Natural killer cell (primary cell): ENCODE data around the gene APBB1. TPM values are rescaled to one million over a fixed set of nuclear protein-coding genes. Genes with fewer than 3 reads are reported as not detected.

ENCODE experiments used
- ATAC-seq, 3 donors: fragments of 150-1000 bp in 2 of 3; fragments of 200-7000 bp in 1 of 3; cut with Tn5 transposase; 1 replicate in 1 of 3; 2 replicates in 2 of 3; pipeline ENCODE4 v1.10.0; 2021; ENCODE audit warnings: mild to moderate bottlenecking in 2 of 3, moderate library complexity in 2 of 3
- DNase-seq, 2 donors: peaks; one replicate each; pipeline versions ENCODE4 v3.0.0 to v3.0.0-alpha.2; 2013 to 2021; ENCODE audit warnings: mixed read lengths in 1 of 2
- H3K27ac ChIP-seq: one replicate; pipeline ENCODE4 v1.5.1; 2013; ENCODE audit warnings: mild to moderate bottlenecking, low read length
- H3K27me3 ChIP-seq: one replicate; pipeline ENCODE4 v1.6.1; 2013; ENCODE audit warnings: low read length; ENCODE audit not compliant: control insufficient read depth, insufficient read depth
- H3K36me3 ChIP-seq: one replicate; pipeline ENCODE4 v1.6.1; 2013; ENCODE audit warnings: low read length; ENCODE audit not compliant: control insufficient read depth, insufficient read depth
- H3K4me1 ChIP-seq: one replicate; pipeline ENCODE4 v1.6.1; 2013; ENCODE audit warnings: low read length; ENCODE audit not compliant: control insufficient read depth, insufficient read depth
- H3K4me3 ChIP-seq: one replicate; pipeline ENCODE4 v1.5.1; 2013; ENCODE audit warnings: low read length
- H3K9me3 ChIP-seq: one replicate; pipeline ENCODE4 v1.6.1; 2013; ENCODE audit warnings: low read length; ENCODE audit not compliant: control insufficient read depth, insufficient read depth
- H3K27ac Mint-ChIP-seq, 2 donors: one replicate each; pipeline ENCODE4 v1.8.0; 2022; ENCODE audit warnings: mild to moderate bottlenecking in 2 of 2, mixed read lengths in 2 of 2, moderate library complexity in 1 of 2
- H3K27me3 Mint-ChIP-seq, 2 donors: one replicate each; pipeline ENCODE4 v1.8.0; 2022; ENCODE audit warnings: low read depth in 2 of 2, mixed read lengths in 2 of 2
- H3K36me3 Mint-ChIP-seq: one replicate; pipeline ENCODE4 v1.8.0; 2022; ENCODE audit warnings: mixed read lengths
- H3K4me1 Mint-ChIP-seq, 2 donors: one replicate each; pipeline ENCODE4 v1.8.0; 2022; ENCODE audit warnings: mixed read lengths in 2 of 2
- H3K4me3 Mint-ChIP-seq: one replicate; pipeline ENCODE4 v1.8.0; 2022; ENCODE audit warnings: mild to moderate bottlenecking, moderate library complexity, mixed read lengths
- H3K9me3 Mint-ChIP-seq, 2 donors: one replicate each; pipeline ENCODE4 v1.8.0; 2022; ENCODE audit warnings: mixed read lengths in 2 of 2
- CTCF ChIP-seq: fragments of 200-600 bp; IDR thresholded peaks from one replicate; pipeline ENCODE4 v1.8.0; 2022; ENCODE audit warnings: antibody characterized with exemption
- WGBS: methylation state at CpG from one replicate; pipeline ENCODE4 v1.1.7; 2013; ENCODE audit warnings: missing lambda C conversion rate; ENCODE audit not compliant: insufficient coverage; 5-methylcytosine and 5-hydroxymethylcytosine counted together
- intact Hi-C: fragments of 100-400 bp; cut with micrococcal nuclease; formaldehyde crosslinking; loops from one replicate; pipeline ENCODE4 v1.14.2; 2022
- total RNA-seq, 4 donors: library from RNA; stranded (reverse); fragments of 120-200 nt in 1 of 4; gene quantifications; one replicate each; pipeline versions ENCODE4 v1.2.3 to v1.2.4, GENCODE V29; 2013 to 2022

The APBB1 gene
- total RNA-seq, 3 donors from 2014 or later (not counting 1 experiment from before 2014, with no cell fraction given) = 62.8 to 77.1 (median 67.5) TPM

- Mint-ChIP-seq H3K27me3 (no peaks in the 10 kb centered on the region), H3K27ac (no peak overlapping the region), H3K9me3 (no peaks in the 10 kb centered on the region), H3K4me1 (no peaks in the 10 kb centered on the region), H3K4me3 (no peak overlapping the region), H3K36me3 (no peaks in the 10 kb centered on the region)
- H3K9me3 ChIP-seq = no peaks in the 10 kb centered on the region
- no peak overlapping the region for H3K4me3 ChIP-seq
- no peaks in the 10 kb centered on the region for H3K36me3 ChIP-seq
- no peak for ATAC-seq
- H3K4me1 ChIP-seq = peaks cover 17% of the 10 kb centered on the region
- WGBS = 52% methylated on average over 5 of the region's 5 CpGs
- H3K27ac ChIP-seq = no peak overlapping the region
- TF ChIP-seq CTCF = no peak
- no peak for DNase-seq
- H3K27me3 ChIP-seq = no peaks in the 10 kb centered on the region
- intact Hi-C loops = no loop called here
These were observed 15.2 kb upstream of the APBB1 start for GRCh38 chr11:6433998-6434660.

- no peaks in the 10 kb centered on the region for H3K36me3 ChIP-seq
- H3K4me1 ChIP-seq = no peaks in the 10 kb centered on the region
- no peaks in the 10 kb centered on the region for H3K4me1 Mint-ChIP-seq
- peaks cover 0 to 3% of the 10 kb centered on the region in 2 donors for H3K27me3 Mint-ChIP-seq
- no peak overlapping the region for H3K4me3 ChIP-seq
- intact Hi-C loops = no loop called here
- H3K27ac Mint-ChIP-seq = no peak overlapping the region
- no peaks in the 10 kb centered on the region for H3K9me3 ChIP-seq
- TF ChIP-seq CTCF = no peak
- WGBS = 87% methylated on average over 3 of the region's 3 CpGs
- no peak overlapping the region for H3K27ac ChIP-seq
- no peaks in the 10 kb centered on the region for H3K9me3 Mint-ChIP-seq
- H3K27me3 ChIP-seq = no peaks in the 10 kb centered on the region
- DNase-seq = no peak
- no peaks in the 10 kb centered on the region for H3K36me3 Mint-ChIP-seq
- H3K4me3 Mint-ChIP-seq = no peak overlapping the region
- ATAC-seq = no peak
These were observed 13.0 kb upstream of the APBB1 start for GRCh38 chr11:6431861-6432260.

GRCh38 chr11:6427516-6427915 lies 8.6 kb upstream of the APBB1 start:
- intact Hi-C loops = no loop called here
- H3K36me3 Mint-ChIP-seq = no peaks in the 10 kb centered on the region

More at GRCh38 chr11:6427516-6427915, 8.6 kb upstream of the APBB1 start:
- H3K27ac ChIP-seq = no peak overlapping the region
- no peaks in the 10 kb centered on the region for H3K4me1 ChIP-seq
- peaks cover 3% of the 10 kb centered on the region for H3K27me3 ChIP-seq
- Mint-ChIP-seq H3K9me3 (no peaks in the 10 kb centered on the region), H3K27ac (no peak overlapping the region), H3K4me3 (no peak overlapping the region), H3K27me3 (peaks cover 17 to 27% of the 10 kb centered on the region in 2 donors), H3K4me1 (no peaks in the 10 kb centered on the region)
- H3K4me3 ChIP-seq = no peak overlapping the region
- no peak for TF ChIP-seq CTCF
- H3K36me3 ChIP-seq = no peaks in the 10 kb centered on the region
- DNase-seq (no peak), ATAC-seq (no peak)
- H3K9me3 ChIP-seq = no peaks in the 10 kb centered on the region
